DMS53 (cell line): Measurements from ENCODE around the gene LGR5.

Experiments used
- DNase-seq: peaks from one replicate; lab custom pipeline; 2025; lab: John Stamatoyannopoulos, UW

The LGR5 gene

GRCh38 chr12:71439613-71440344 is at the start of gene LGR5:
Gene LGR5 (plus strand): TSS chr12:71439798. CDS start chr12:71440081, 283 bp downstream.
- peak; percentile 76 for DNase-seq

GRCh38 chr12:71392521-71393145 is 47.0 kb upstream of the LGR5 start:
- DNase-seq: peak; percentile 90

- DNase-seq: no peak
Observed at GRCh38 chr12:71393625-71394024, 46.0 kb upstream of the LGR5 start.

- DNase-seq: no peak
Observed at GRCh38 chr12:71397433-71397954, 42.1 kb upstream of the LGR5 start.

- no peak for DNase-seq
Observed at GRCh38 chr12:71399197-71399596, 40.4 kb upstream of the LGR5 start.

GRCh38 chr12:71400481-71400880 is 39.1 kb upstream of the LGR5 start:
- DNase-seq: no peak

GRCh38 chr12:71405884-71406283 is 33.7 kb upstream of the LGR5 start:
- DNase-seq: no peak

- no peak for DNase-seq
Observed at GRCh38 chr12:71407732-71408131, 31.9 kb upstream of the LGR5 start.

- DNase-seq: peak; percentile 12
Observed at GRCh38 chr12:71410844-71411243, 28.8 kb upstream of the LGR5 start.

GRCh38 chr12:71411635-71412034 is 28.0 kb upstream of the LGR5 start:
- DNase-seq: peak; percentile 42

GRCh38 chr12:71415336-71416231 is 24.0 kb upstream of the LGR5 start:
- peak; percentile 87 for DNase-seq

GRCh38 chr12:71417181-71417580 is 22.4 kb upstream of the LGR5 start:
- DNase-seq: no peak

GRCh38 chr12:71420775-71421406 is 18.7 kb upstream of the LGR5 start:
- peak; percentile 36 for DNase-seq

- no peak for DNase-seq
Observed at GRCh38 chr12:71425568-71426299, 13.9 kb upstream of the LGR5 start.

- DNase-seq: no peak
Observed at GRCh38 chr12:71426300-71427047, 13.1 kb upstream of the LGR5 start.

GRCh38 chr12:71430756-71431155 is 8.8 kb upstream of the LGR5 start:
- DNase-seq: peak; percentile 52

GRCh38 chr12:71431991-71432390 is 7.6 kb upstream of the LGR5 start:
- DNase-seq: no peak

GRCh38 chr12:71432936-71433335 is 6.7 kb upstream of the LGR5 start:
- DNase-seq: no peak

- no peak for DNase-seq
Observed at GRCh38 chr12:71436696-71437095, 2.9 kb upstream of the LGR5 start.

- DNase-seq: peak; percentile 70
Observed at GRCh38 chr12:71438670-71439361, 782 bp upstream of the LGR5 start.
